Left hindlimb (tissue), 1 donor: ENCODE measurements around the gene HAGH.
"Not testable (repeated sequence)": the region's sequence is repeated elsewhere in the genome, so short reads cannot be mapped to it uniquely, and the experiment has no call there.

Experiments used
- DNase-seq: peaks from one replicate; pipeline ENCODE4 v3.0.0-alpha.2; 2018

Gene HAGH

GRCh38 chr16:1826691-1827573 is at the start of gene HAGH, which contains the start of gene FAHD1:
Gene HAGH (minus strand): TSS chr16:1826825. CDS start chr16:1826787, 38 bp downstream.
Gene FAHD1 (plus strand): TSS chr16:1827206. CDS start chr16:1827239, 33 bp downstream.
- DNase-seq = peak; percentile 96

GRCh38 chr16:1876066-1876465 is 49.4 kb upstream of the HAGH start:
- not testable (repeated sequence) for DNase-seq

GRCh38 chr16:1874854-1875253 is 48.2 kb upstream of the HAGH start:
- DNase-seq = no peak

- no peak for DNase-seq
These were observed 45.5 kb upstream of the HAGH start, which contains the start of gene MEIOB for GRCh38 chr16:1871974-1872635. Gene MEIOB (minus strand): TSS chr16:1872164. CDS start chr16:1868175, 3,989 bp downstream.

GRCh38 chr16:1870365-1871082 is 43.9 kb upstream of the HAGH start:
- no peak for DNase-seq

- DNase-seq = no peak
These were observed 39.5 kb upstream of the HAGH start for GRCh38 chr16:1865902-1866690.

- DNase-seq = no peak
These were observed 37.2 kb upstream of the HAGH start for GRCh38 chr16:1863681-1864460.

- DNase-seq = no peak
These were observed 35.8 kb upstream of the HAGH start for GRCh38 chr16:1862394-1862793.

GRCh38 chr16:1861730-1862129 is 35.1 kb upstream of the HAGH start:
- DNase-seq = no peak

- DNase-seq = no peak
These were observed 33.0 kb upstream of the HAGH start for GRCh38 chr16:1859650-1860049.

GRCh38 chr16:1858189-1858865 is 31.7 kb upstream of the HAGH start:
- no peak for DNase-seq

GRCh38 chr16:1857433-1858097 is 30.9 kb upstream of the HAGH start:
- DNase-seq = no peak

GRCh38 chr16:1851793-1852192 is 25.2 kb upstream of the HAGH start:
- DNase-seq = no peak

- no peak for DNase-seq
These were observed 24.4 kb upstream of the HAGH start for GRCh38 chr16:1850981-1851380.

- no peak for DNase-seq
These were observed 19.8 kb upstream of the HAGH start for GRCh38 chr16:1846416-1846815.

- no peak for DNase-seq
These were observed 19.4 kb upstream of the HAGH start for GRCh38 chr16:1845985-1846384.

GRCh38 chr16:1839554-1839953 is 12.9 kb upstream of the HAGH start:
- no peak for DNase-seq

- DNase-seq = no peak
These were observed 7.5 kb upstream of the HAGH start for GRCh38 chr16:1834096-1834495.

- DNase-seq = no peak
These were observed 6.3 kb upstream of the HAGH start for GRCh38 chr16:1832838-1833454.
